Measurements from ENCODE around the gene AK8. TPM values are rescaled to one million over a fixed set of nuclear protein-coding genes. Genes with fewer than 3 reads are reported as not detected.

Gene AK8
- total and polyA plus RNA-seq, 4 donors: 0.07 to 0.26 (median 0.11) TPM

GRCh38 chr9:132823370-132824145, 54.5 kb downstream of the AK8 start:
- Histone ChIP-seq H3K27ac (ENCODE audit: low read depth in 1 of 2, low read length in 2 of 2) (no peak overlapping the region), H3K4me1 (ENCODE audit: control insufficient read depth in 4 of 4, insufficient read depth in 4 of 4, low read length in 3 of 4) (no peaks in the 10 kb centered on the region), H3K4me3 (ENCODE audit: low read depth in 1 of 3, low read length in 3 of 3) (no peak overlapping the region), H3K9me3 (ENCODE audit: control insufficient read depth in 4 of 4, low read length in 3 of 4) (no peaks in the 10 kb centered on the region), H3K27me3 (ENCODE audit: control insufficient read depth in 4 of 4, insufficient read depth in 4 of 4, low read length in 3 of 4) (no peaks in the 10 kb centered on the region), H3K36me3 (ENCODE audit: control insufficient read depth in 4 of 4, insufficient read depth in 3 of 4, low read depth in 1 of 4, low read length in 3 of 4) (no peaks in the 10 kb centered on the region), H3K9ac (ENCODE audit: low read depth in 1 of 2, low read length in 2 of 2) (no peak overlapping the region)
- TF ChIP-seq NR2F2 (IDR thresholded peaks at IDR 0.05) (no peak), JUND (IDR thresholded peaks at IDR 0.05) (no peak), CTCF (IDR thresholded peaks at IDR 0.05; ENCODE audit: low read depth, low read length, missing input control) (no peak), REST (IDR thresholded peaks at IDR 0.05) (no peak)
- WGBS: 67% methylated on average over 18 of the region's 18 CpGs
- DNase-seq (ENCODE audit: low spot score): no peak

GRCh38 chr9:132820169-132820944, 57.7 kb downstream of the AK8 start:
- no peak for TF ChIP-seq YY1 (IDR thresholded peaks at IDR 0.05)
- no peak overlapping the region for H3K9ac ChIP-seq (ENCODE audit: low read depth in 1 of 2, low read length in 2 of 2)
- H3K4me3 ChIP-seq (ENCODE audit: low read depth in 1 of 3, low read length in 3 of 3): no peak overlapping the region
- H3K9me3 ChIP-seq (ENCODE audit: control insufficient read depth in 4 of 4, low read length in 3 of 4): no peaks in the 10 kb centered on the region
- no peaks in the 10 kb centered on the region for H3K36me3 ChIP-seq (ENCODE audit: control insufficient read depth in 4 of 4, insufficient read depth in 3 of 4, low read depth in 1 of 4, low read length in 3 of 4)
- no peak for DNase-seq (ENCODE audit: low spot score)
- no peaks in the 10 kb centered on the region for H3K27me3 ChIP-seq (ENCODE audit: control insufficient read depth in 4 of 4, insufficient read depth in 4 of 4, low read length in 3 of 4)
- no peaks in the 10 kb centered on the region for H3K4me1 ChIP-seq (ENCODE audit: control insufficient read depth in 4 of 4, insufficient read depth in 4 of 4, low read length in 3 of 4)
- 77% methylated on average over 11 of the region's 11 CpGs for WGBS
- no peak overlapping the region for H3K27ac ChIP-seq (ENCODE audit: low read depth in 1 of 2, low read length in 2 of 2)

- Histone ChIP-seq H3K36me3 (ENCODE audit: control insufficient read depth in 4 of 4, insufficient read depth in 3 of 4, low read depth in 1 of 4, low read length in 3 of 4) (no peaks in the 10 kb centered on the region), H3K27me3 (ENCODE audit: control insufficient read depth in 4 of 4, insufficient read depth in 4 of 4, low read length in 3 of 4) (no peaks in the 10 kb centered on the region), H3K4me3 (ENCODE audit: low read depth in 1 of 3, low read length in 3 of 3) (no peak overlapping the region), H3K4me1 (ENCODE audit: control insufficient read depth in 4 of 4, insufficient read depth in 4 of 4, low read length in 3 of 4) (no peaks in the 10 kb centered on the region), H3K27ac (ENCODE audit: low read depth in 1 of 2, low read length in 2 of 2) (no peak overlapping the region), H3K9ac (ENCODE audit: low read depth in 1 of 2, low read length in 2 of 2) (no peak overlapping the region), H3K9me3 (ENCODE audit: control insufficient read depth in 4 of 4, low read length in 3 of 4) (no peaks in the 10 kb centered on the region)
- WGBS: 64% methylated on average over 4 of the region's 4 CpGs
- no peak for DNase-seq (ENCODE audit: low spot score)
- TF ChIP-seq MAX (IDR thresholded peaks at IDR 0.05): no peak
Observed at GRCh38 chr9:132818588-132818987, 59.5 kb downstream of the AK8 start.
